Activated CD4-positive, alpha-beta T cell treated with anti-CD3 and anti-CD28 coated beads, Interleukin-2, amount 50 U/mL, for 16 hours (primary cell): ENCODE measurements around the gene CCDC78.
A peak's percentile ranks its signal among the peaks of the same experiment; 100 is the strongest.
"Not testable (repeated sequence)": the region's sequence is repeated elsewhere in the genome, so short reads cannot be mapped to it uniquely, and the experiment has no call there.

Experiments
- DNase-seq: peaks from one replicate; pipeline ENCODE4 v3.0.0-alpha.2; 2020

Gene CCDC78

GRCh38 chr16:760545-761343, 34.5 kb upstream of the CCDC78 start, which contains the start of gene MSLN:
Gene MSLN (plus strand): TSS chr16:760734. CDS start chr16:762681, 1,947 bp downstream.
- DNase-seq, result no peak

- DNase-seq, result no peak
These were observed 33.8 kb upstream of the CCDC78 start for GRCh38 chr16:760065-760464.

GRCh38 chr16:759110-759910, 33.1 kb upstream of the CCDC78 start:
- no peak for DNase-seq

- DNase-seq, result no peak
These were observed 30.2 kb upstream of the CCDC78 start for GRCh38 chr16:756428-756827.

- DNase-seq, result no peak
These were observed 28.4 kb upstream of the CCDC78 start for GRCh38 chr16:754656-755055.

GRCh38 chr16:754121-754607, 27.9 kb upstream of the CCDC78 start:
- not testable (repeated sequence) for DNase-seq

GRCh38 chr16:752007-752312, 25.7 kb upstream of the CCDC78 start:
- DNase-seq, result no peak

GRCh38 chr16:751152-752006, 25.1 kb upstream of the CCDC78 start:
- DNase-seq, result no peak

- no peak for DNase-seq
These were observed 24.2 kb upstream of the CCDC78 start for GRCh38 chr16:750485-750884.

- no peak for DNase-seq
These were observed 22.8 kb upstream of the CCDC78 start for GRCh38 chr16:749010-749409.

GRCh38 chr16:747978-748746, 21.9 kb upstream of the CCDC78 start:
- no peak for DNase-seq

- no peak for DNase-seq
These were observed 20.4 kb upstream of the CCDC78 start for GRCh38 chr16:746637-747036.

GRCh38 chr16:745739-746138, 19.5 kb upstream of the CCDC78 start:
- no peak for DNase-seq

- DNase-seq, result no peak
These were observed 17.7 kb upstream of the CCDC78 start for GRCh38 chr16:743794-744500.

GRCh38 chr16:742894-743293, 16.7 kb upstream of the CCDC78 start:
- not testable (repeated sequence) for DNase-seq

GRCh38 chr16:741986-742629, 15.9 kb upstream of the CCDC78 start:
- no peak for DNase-seq

GRCh38 chr16:740764-741505, 14.7 kb upstream of the CCDC78 start, which contains the start of gene CIAO3:
Gene CIAO3 (minus strand): TSS chr16:740997. CDS start chr16:740985, 12 bp downstream.
- DNase-seq, result peak; percentile 92

GRCh38 chr16:740459-740763, 14.2 kb upstream of the CCDC78 start:
- no peak for DNase-seq

- no peak for DNase-seq
These were observed 13.6 kb upstream of the CCDC78 start for GRCh38 chr16:739560-740458.
